ENCODE results near the gene MED26. TPM values are rescaled to one million over a fixed set of nuclear protein-coding genes. Genes with fewer than 3 reads are reported as not detected.

The MED26 gene
- total RNA-seq, 1 donor from 2014 or later = 3.5 TPM

DNA sequence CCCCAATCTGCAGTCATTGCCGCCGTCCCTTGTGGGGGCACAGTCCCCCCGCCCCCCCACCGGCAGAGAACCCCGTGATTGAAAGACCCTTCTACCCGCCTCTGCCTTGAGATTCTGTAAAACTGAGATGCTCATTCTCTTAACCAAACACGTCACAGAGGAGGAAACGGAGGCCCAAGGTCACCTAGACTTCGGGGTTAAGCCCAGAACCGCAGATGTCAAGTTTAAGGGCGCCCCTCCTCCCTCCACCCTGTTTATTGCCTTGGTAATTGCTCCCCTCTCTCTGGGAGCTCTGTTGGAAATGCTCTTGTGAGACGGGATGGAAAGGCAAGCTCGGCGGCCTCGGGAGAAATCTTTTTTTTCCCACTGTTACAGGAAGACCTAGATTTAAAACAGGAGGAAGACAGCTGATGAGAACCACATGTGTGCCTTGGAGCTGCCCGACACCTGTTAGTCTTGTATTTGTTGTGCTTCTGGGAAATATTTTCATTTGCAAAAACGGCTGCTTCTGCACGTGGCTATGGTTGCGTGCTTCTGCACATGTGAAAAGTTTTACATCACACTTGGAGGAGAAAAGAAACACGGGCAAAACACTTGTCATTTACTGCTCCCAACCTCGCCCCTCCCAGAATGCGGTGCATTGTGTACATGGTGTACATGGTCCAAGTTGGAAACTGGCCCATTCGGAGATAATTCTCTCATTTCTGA is 1.1 kb upstream of the MED26 start:
- Histone ChIP-seq H3K27me3 (no peaks in the 10 kb centered on the region), H3K4me1 (peaks cover 7 to 17% of the 10 kb centered on the region in 2 donors), H3K9me3 (no peaks in the 10 kb centered on the region), H3K36me3 (peaks cover 8 to 13% of the 10 kb centered on the region in 2 donors), H3K4me3 (peak overlapping the region; percentile 95 to 97), H3K27ac (peak overlapping the region; percentile 81 to 93)
- DNase-seq (ENCODE audit: low spot score in 2 of 2) = no peak
- intact Hi-C loops (cut with DNase I) = loop anchor here (1.0 kb wide), 3 partner anchors 31 to 87 kb away; partner anchors contain the start of genes CHERP, SLC35E1 and SMIM7
- TF ChIP-seq, protein P1, sequence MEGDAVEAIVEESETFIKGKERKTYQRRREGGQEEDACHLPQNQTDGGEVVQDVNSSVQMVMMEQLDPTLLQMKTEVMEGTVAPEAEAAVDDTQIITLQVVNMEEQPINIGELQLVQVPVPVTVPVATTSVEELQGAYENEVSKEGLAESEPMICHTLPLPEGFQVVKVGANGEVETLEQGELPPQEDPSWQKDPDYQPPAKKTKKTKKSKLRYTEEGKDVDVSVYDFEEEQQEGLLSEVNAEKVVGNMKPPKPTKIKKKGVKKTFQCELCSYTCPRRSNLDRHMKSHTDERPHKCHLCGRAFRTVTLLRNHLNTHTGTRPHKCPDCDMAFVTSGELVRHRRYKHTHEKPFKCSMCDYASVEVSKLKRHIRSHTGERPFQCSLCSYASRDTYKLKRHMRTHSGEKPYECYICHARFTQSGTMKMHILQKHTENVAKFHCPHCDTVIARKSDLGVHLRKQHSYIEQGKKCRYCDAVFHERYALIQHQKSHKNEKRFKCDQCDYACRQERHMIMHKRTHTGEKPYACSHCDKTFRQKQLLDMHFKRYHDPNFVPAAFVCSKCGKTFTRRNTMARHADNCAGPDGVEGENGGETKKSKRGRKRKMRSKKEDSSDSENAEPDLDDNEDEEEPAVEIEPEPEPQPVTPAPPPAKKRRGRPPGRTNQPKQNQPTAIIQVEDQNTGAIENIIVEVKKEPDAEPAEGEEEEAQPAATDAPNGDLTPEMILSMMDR (IDR thresholded peaks at IDR 0.05) = no peak

GRCh38 chr19:16627928-16628182 is 149 bp downstream of the MED26 start:
- peaks cover 0 to 8% of the 10 kb centered on the region in 2 donors for H3K36me3 ChIP-seq
- peaks cover 7 to 17% of the 10 kb centered on the region in 2 donors for H3K4me1 ChIP-seq
- H3K4me3 ChIP-seq = peak overlapping the region; percentile 95 to 97
- no peak for DNase-seq (ENCODE audit: low spot score in 2 of 2)
- TF ChIP-seq, protein P1 (IDR thresholded peaks at IDR 0.05) = no peak
- H3K27me3 ChIP-seq = no peaks in the 10 kb centered on the region
- H3K27ac ChIP-seq = peak overlapping the region; percentile 78 to 87
- no peaks in the 10 kb centered on the region for H3K9me3 ChIP-seq
- intact Hi-C loops (cut with DNase I) = loop anchor here (1.0 kb wide), 3 partner anchors 32 to 86 kb away; partner anchors contain the start of genes CHERP, SLC35E1 and SMIM7

- Histone ChIP-seq H3K27me3 (no peaks in the 10 kb centered on the region), H3K27ac (peak overlapping the region; percentile 78 to 87), H3K36me3 (peaks cover 0 to 5% of the 10 kb centered on the region in 2 donors), H3K4me3 (peak overlapping the region; percentile 95 to 97), H3K4me1 (peaks cover 7 to 17% of the 10 kb centered on the region in 2 donors), H3K9me3 (no peaks in the 10 kb centered on the region)
- no peak for DNase-seq (ENCODE audit: low spot score in 2 of 2)
- TF ChIP-seq, protein P1 (IDR thresholded peaks at IDR 0.05) = no peak
- intact Hi-C loops (cut with DNase I) = no loop called here
Observed at GRCh38 chr19:16627193-16627927, 644 bp downstream of the MED26 start.

DNA sequence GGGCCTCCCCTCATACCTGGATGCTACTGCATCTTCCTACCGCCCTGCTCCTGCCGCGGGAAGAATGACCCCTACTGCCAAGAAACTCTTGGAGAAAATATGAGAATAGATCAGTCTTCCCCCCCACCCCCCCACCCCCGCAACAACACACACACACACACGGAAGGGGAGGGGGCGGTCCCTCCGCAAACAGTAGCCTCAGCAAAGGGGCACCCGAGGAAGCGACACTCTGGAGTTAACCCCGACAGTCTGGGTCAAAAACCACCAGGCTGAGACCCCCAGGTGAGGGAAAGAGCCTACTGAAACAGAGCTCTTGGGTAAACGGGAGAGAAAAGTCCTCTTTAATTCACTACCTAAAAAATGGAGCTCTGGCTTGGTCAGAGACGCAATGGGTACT is 1.2 kb downstream of the MED26 start:
- H3K27me3 ChIP-seq = no peaks in the 10 kb centered on the region
- TF ChIP-seq, protein P1 (IDR thresholded peaks at IDR 0.05) = no peak
- H3K9me3 ChIP-seq = no peaks in the 10 kb centered on the region
- intact Hi-C loops (cut with DNase I) = no loop called here
- no peak for DNase-seq (ENCODE audit: low spot score in 2 of 2)
- peaks cover 0 to 5% of the 10 kb centered on the region in 2 donors for H3K36me3 ChIP-seq
- H3K4me3 ChIP-seq = peak overlapping the region; percentile 95 to 97
- H3K4me1 ChIP-seq = peaks cover 7 to 17% of the 10 kb centered on the region in 2 donors
- H3K27ac ChIP-seq = peak overlapping the region; percentile 78 to 87

DNA sequence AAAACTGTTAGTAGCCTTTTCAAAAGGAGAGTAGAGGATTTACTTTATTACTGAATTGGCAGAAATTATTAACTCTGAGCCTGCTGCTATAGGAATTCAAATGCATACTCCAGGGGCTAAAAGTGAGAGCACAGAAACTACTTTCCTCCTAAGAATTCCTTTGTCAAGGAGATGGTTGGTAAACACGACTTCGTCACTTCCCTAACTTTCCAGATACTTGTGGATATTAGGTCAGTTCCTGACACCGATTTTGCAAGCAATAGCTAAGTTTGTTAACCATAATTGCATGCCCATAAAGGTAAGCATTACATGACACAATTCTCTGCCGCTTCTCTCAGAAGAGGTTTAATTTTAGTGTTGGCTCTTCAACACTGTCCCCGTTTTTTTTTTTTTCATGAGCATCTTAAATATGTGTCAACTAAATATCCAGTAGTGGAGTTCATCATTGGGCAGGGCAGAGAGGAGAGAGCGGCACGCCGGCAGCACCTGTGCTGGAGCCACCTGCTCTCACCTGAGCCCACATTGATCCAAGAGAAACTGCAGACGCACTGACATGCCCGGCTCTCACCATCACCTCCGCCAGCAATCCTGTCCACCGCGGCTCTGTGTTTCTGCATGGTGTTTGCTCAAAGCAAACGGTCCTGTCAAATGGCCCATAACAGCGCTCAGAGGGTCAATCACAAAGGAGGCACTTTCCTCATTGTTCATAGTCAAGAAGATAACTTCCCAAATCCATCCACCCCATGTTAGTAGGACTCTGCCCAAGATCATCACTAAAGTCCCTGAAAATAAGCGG is 2.6 kb downstream of the MED26 start:
- peaks cover 0 to 5% of the 10 kb centered on the region in 2 donors for H3K36me3 ChIP-seq
- TF ChIP-seq, protein P1 (IDR thresholded peaks at IDR 0.05) = no peak
- intact Hi-C loops (cut with DNase I) = no loop called here
- DNase-seq (ENCODE audit: low spot score in 2 of 2) = no peak
- H3K27me3 ChIP-seq = no peaks in the 10 kb centered on the region
- H3K4me1 ChIP-seq = peaks cover 7 to 17% of the 10 kb centered on the region in 2 donors
- no peak overlapping the region for H3K4me3 ChIP-seq
- H3K9me3 ChIP-seq = no peaks in the 10 kb centered on the region
- no peak overlapping the region for H3K27ac ChIP-seq

Data from ascending aorta (tissue), 2 donors.